Right kidney (tissue), 1 donor: ENCODE measurements around the gene MLLT1.
A peak's percentile ranks its signal among the peaks of the same experiment; 100 is the strongest.

Experiments used
- DNase-seq: peaks from one replicate; pipeline ENCODE4 v3.0.0-alpha.2; 2016

The MLLT1 gene

DNA sequence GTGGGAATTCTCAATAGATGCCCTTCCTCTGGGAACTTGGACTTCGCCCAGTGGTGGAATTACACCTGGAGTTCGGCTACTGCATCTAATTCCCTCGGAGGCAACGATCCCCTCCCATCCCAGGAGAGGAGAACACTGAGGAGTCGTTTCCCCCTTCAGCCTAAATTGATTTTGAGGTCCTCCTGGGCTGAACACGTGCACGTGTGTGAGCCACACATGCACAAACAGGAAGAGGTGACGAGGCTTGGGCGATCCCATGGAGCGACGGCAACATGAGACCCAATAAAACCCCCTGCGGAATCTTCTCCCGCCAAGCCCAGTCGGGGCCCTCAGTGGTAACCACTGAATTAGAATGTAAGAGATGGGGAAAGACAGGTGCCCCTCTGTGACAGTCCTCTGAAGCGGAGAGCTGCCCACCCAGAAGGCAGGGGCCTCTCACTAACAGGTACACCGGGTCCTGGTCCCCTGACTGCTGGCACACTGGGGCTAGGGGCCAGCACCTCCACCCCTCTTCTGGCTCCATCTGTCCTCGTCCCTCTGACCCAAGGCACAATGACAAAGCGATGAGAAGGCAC lies 4.5 kb downstream of the MLLT1 start:
- no peak for DNase-seq

DNA sequence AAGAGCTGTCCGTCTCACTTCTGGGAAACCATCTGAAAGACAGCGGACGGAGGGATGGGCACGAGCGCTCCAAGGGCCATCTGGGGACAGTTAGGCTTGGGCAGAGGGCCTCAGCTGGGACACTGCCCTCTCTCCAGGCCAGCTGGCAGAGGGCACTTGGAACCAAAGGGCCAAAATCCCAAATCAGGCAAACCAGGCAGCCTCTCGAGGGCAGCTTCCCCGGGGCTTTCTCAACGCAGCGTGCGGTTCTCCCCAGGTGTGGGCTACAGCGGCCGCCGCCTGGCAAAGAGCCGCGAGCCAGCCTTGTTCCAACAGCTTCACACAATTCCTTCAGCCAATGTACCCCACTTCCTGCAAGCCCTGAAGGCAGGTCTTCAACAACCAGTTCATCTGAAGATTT lies 5.0 kb downstream of the MLLT1 start:
- DNase-seq, result no peak

DNA sequence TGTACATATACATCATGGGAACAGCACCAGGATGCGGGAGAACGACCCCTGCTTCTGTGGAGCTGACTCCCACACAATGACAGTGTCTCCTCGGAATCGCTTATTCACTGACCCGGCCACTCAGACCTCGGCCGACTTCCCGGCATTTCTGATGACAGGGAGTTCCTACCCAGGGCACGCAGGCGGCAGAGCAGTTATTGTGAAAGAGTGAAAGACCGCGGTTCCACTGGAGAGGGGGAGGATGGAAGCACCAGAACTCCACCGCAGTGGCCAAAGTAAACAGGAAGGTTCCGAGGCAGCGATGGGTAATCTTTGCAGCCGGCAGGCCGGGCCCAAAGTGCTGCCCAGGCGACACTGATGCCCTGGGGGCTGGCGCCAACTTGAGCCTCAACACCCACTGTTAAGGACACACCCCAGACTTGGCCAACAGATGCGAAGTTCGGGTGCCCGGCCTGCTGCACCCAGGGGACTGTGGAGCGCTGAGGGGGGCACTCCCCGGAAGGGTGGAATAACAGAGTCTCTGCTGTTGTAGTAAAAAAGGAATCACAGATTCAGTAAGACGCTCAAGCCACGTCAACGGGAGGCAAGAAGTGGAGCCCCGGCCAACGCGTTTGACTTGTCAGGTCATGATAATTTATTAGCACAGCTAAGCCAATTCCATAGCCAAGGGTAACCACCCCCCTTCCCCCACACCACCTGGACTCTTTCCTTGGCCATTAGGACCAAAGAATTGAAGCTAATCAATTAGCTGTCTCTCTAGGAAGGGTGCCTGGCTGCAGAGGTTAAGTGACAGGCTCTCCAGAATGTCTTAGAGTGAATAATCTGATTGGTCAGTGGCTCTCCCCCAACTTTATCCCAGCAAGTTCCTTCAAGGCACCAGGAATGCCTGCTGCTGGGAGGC lies 5.8 kb downstream of the MLLT1 start:
- peak; percentile 47 for DNase-seq

DNA sequence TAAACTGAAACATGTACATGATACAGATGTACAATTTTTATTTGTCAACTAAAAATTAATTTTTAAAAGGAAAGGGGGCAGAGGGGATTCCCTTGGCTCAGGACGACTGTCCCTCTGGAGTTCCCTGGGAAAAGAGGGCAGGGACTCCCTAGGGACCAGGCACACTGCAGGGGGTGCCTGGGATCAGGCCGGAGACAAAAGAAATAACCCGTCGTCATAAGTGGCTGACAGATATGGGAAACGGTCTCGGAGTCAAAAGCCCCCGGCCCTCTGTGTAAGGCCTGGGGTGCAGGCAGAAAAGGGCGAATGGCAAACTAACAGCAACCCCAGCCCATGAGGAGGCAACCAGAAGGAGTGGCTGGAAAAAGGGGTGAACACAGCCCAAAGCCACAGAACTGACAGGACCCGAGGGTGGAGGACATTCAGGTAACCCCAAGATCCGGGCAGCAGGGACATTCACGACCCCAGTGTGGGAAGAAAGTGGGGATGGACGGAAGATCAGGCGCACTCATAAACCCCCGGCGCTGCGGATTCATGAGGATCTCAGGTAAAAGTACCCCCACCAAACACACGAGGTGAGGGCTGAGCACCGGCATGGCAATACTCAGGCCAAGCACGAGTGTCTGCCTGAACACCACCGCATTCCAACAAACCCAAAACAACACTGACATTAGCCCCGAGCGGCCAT lies 6.7 kb downstream of the MLLT1 start:
- no peak for DNase-seq

DNA sequence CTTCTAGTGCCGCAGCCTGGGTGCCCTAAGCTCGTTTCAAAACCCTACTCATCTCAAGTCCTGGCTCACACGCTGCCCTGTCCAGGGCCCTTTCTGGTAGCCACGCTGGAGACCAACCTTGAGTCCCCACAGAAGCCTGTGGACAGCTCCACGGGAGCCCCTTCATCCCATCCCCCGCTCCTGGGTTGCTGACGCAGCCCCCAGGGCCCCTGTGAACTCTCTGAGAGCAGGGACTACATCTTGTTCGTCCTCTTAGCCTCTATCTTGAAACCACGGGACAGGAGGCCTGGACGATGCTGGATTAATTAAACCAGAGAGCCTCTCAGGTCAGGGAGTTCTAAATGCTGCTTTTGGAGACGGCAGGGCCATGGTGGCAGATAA lies 7.4 kb downstream of the MLLT1 start:
- DNase-seq, result peak; percentile 54

DNA sequence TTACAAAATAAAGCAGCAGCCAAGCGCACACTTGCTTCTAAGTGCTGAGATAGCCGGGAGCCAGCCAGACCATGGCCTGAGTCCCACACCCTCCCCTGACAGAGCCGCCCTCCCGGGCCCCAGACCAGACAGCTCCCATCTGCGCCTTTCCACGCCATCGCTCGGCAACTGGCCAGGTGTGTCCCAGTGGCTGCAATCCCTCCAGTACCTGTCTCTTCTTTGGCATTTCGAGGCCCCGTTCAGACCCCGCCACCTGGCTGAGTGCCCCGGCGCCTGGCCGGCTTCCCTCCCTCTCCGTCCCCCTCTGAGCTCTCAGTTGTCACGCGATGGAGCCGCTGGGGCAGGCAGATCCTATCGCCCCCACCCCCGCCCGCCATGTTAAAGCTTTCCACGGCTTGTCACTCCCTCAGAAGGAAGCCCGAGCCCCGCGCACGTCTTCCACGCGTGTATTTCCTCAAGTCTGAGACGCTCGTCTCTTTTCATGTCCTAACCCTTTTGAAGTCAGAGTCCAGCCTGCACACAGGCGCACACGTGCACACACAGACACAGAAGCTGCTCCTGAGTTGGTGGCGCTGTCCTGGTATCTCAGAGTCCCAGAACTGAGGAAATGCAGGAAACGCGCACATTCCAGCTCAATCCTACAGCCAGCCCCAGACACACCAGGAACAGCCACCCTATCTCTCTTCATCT lies 7.9 kb downstream of the MLLT1 start:
- peak; percentile 59 for DNase-seq

DNA sequence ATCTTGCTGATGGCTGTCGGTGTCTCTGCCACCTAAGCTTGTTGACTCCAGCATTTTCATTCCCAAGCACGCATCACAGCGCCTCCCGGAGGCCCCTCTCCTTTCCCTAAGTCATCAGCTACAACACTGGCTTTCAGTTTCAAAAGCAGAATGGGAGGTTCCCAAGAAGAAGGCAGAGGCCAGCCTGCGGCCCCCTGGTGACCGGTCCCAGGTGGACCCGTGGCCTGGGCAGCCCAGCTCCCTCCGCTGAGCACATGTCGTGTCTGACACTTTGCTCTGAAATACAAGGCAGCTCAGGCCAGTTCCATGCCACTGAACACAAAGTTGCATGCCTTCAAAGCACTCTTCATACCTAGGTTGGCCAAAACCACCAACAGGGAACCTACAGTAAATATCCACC lies 8.5 kb downstream of the MLLT1 start:
- DNase-seq, result no peak

DNA sequence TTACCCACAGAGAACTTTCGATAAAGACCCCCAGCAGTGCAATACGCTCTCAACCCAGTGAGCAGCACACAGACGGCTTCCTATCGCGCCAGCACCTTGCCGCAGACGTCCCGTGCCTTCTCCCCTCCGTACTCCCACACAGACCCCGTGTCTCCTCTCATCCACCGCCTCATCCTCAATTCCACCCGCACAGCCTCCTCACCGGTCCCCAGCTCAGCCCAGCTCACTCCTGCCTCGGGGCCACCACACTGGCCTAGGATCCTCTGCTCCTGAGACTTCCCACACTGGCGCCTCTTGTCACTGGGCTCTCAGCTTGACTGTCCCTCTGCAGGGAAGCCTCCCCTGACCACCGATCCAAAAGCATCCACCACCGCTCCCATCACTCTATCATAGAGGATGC lies 9.0 kb downstream of the MLLT1 start:
- no peak for DNase-seq

DNA sequence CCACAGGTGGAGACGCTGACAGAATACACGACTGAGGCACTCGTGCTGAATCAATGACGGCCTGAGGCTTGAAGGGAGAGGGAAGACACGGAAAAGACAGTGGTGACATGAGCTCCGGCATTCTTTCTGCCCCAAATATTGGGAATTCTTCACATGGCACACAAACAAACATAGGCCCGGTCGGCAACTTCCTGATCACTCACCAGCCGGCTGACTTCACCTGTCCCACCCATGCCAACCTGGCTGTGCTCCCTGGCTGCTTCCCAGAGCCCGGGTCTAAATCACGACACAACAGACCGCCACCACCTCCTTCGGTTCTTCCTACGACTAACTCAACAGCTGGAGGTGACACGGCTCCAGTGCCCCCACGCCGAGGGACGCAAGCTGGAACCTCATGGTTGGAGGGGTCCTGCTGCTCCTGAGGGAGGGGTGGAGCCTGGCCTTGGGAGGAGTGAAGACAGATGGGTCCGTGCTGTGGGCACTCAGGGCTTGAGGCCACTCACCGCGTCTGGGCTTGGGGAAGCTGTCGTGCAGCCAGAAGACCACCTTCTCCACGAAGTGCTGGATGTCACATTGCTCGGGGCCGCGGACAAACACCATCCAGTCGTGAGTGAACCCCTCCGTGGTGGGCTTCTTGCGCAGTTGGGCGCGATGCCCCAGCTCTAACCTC lies 9.6 kb downstream of the MLLT1 start:
- DNase-seq, result no peak

DNA sequence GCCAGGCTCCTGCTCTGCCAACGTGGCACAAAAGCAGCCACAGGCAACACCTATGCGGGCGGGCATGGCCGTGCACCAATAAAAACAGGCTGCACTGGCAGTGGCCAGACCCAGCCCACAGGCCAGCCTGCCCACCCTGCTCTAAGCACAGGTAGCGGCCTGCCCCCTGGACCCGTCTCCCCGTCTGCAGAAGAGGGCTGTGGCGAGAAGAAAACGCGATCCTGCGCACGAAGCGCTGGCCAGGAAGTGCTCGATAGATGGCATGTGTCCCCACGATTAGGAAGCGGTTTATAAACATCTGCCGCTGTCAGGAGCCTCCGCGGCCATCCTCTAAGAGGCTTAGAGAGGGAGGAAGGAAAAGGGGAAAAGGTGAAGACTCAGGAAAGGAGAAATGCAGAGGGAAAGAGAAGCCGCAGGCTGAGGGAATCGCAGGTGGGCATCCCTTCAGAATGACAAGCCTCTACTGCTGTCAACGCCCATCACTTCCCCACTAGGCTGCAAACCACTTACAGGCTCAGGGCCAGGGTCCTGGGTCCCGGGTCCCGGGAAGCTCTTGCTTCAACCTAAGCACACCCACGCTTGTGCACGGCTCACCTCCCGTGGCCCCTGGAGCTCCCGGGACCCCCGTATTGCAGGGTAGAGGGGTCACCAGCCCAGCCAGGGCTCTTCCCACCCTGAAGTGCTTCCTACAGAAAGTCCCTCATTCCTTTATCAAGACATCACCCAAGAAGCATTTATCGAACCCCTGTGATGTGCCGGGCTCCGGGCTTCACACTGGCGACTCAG lies 10.5 kb downstream of the MLLT1 start:
- no peak for DNase-seq

DNA sequence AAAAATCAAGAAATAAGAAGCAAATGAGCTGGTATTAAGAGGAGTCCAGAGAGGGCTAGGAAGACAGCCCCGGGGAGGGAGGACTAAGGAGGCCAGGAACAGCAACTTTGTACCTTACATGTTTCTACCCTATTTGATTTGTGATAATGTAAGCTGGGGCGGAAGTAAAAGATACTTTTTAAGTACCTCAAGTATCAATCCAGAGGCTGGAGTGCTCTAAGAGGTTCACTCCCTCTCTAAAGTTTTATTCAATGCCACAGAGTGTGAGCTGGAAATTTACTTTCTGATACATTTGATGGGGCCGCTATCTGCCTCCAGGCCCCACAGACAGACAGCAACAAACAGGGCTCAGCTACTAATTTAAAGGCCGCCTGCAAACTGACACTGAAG lies 11.4 kb downstream of the MLLT1 start:
- no peak for DNase-seq

DNA sequence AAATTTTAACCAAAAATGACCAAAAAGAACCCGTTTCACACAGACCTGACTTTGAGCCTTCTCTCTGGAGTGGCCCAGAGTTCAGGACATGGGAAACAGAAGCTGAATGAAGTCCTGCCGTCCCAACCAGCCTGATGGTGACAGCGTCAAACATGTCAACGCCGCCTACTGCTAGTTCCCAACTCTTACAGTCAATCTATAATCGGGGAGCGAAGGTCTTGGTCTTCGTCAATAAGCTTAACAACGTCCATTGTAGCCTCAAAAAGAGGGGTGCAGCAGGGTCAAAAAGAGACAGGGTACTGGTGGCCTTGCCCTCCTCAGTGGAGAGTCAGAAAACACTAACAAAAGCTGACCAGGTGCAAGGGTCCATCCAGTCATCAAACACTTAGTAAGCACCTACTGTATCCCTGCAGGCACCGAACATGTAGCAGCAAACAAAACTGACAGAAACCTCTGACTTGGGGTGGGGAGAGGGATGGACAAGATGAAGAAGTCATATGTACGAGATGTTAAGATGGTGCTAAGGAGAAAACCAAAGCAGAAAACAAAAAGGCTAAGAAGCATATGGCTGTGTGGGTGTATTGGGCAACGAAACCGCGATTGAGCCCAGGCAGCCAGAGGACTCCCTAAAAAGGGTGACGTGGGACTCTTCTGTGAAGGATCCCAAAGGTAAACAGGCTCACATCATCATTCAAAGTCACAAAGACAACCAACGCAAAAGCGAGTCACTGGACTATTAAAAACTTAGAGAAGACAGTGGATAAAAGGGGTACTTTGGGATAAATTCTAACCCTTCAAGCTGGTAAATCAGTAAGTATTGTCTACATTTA lies 12.0 kb downstream of the MLLT1 start:
- DNase-seq, result no peak

DNA sequence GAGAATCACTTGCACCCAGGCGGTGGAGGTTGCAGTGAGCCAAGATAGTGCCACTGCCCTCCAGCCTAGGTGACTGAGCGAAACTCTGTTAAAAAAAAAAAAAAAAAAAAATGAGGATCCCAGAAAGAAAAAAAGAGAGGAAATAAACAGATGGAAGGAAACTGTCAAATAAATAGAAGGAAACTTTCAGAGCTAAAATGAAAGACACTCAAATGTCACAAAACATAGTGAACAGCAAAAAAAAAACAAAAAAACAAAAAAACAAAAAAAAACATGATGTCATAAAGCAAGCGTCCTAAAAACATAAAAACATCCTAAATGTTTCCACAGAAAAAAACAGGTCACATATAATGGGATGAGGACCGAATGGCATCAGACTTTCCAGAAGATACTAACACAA lies 15.0 kb downstream of the MLLT1 start:
- DNase-seq, result no peak

DNA sequence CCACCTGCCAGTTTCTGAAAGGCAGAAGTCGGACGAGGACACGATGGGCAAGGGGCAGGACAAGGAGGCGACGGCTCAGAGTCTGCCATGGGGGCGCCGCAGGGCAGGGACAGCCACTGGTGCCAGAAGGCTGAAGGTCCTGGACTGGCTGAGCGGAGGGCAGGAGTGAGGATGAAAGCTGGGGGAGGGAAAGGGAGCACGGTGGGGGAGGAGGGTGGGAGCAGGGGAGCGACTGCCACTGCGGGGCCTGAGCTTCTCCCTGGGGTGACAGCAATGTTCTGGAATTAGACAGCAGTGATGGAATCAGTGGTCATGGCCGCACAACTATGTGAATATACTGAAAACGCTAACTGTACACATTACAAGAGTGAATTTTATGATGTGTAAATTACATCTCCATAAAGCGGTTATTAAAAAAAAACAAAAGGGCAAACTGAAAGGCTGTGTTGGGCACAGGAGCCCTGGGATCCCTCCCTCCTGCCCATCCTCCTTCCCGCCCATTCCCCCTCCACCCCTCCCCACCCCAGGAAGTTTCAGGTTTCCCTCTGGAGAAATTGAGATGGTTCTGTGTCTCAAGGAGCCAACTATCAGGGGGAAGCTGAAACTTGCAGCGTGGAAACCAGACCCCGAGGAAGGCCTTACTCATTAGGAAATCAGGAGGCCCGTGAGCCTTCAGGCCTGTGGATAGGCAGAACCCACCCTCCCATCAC lies 15.9 kb downstream of the MLLT1 start:
- no peak for DNase-seq

DNA sequence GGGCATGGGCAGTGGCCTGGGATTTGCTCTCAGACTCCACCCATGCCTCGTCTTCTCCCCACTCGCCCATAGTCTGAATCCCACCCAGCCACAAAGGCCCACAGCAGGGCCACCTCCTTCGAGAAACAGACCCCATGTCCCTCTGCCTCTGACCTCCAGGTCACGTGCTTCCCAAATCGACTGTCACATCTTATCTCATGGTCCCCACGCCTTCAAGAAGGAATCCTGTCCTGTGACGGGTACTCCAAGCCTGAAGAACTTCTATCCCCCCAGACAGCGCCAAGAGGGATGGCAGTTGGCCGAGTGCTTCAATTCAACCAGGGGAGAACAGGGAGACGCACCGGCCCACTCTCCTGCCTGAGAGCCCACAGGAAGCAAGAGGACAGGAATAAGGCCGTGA lies 16.5 kb downstream of the MLLT1 start:
- no peak for DNase-seq

DNA sequence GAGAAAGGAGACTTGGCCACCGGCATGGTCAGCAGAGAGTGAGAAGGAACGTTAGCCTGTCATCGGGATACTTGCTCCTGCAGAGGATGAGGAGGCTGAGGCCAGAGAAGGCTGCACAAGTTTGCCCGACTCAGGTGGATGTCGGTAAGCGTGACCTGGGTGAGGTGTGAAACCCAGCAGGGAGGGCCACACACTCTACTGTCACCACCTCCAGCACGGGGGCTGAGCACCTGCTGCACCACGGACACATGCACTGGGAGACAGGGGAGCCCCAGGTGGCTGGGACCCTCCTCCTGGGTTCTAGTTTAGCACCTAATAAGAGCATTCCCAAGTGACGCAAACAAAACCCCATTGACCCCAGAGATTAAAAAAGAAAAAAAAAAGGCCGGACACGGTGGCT lies 17.3 kb downstream of the MLLT1 start:
- no peak for DNase-seq

DNA sequence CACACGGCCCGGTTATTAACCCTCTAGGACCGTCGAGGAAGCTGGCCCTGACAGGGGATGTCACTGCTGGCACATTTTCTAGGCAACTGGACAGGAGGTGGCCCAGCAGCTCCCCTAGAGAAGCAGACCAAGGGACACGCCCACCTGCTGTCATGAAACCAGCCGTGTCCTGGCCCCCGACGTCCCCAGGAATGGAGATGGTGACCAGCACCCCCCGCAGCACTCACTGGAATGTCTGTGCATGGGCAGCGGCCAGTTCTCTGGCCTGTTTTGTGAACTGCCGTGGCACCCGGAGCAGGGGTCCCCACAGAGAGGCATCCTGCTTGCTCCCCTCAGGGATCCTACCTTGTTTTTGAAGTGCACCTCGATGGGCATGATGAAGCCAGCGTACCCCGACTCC lies 17.9 kb downstream of the MLLT1 start:
- DNase-seq, result no peak

DNA sequence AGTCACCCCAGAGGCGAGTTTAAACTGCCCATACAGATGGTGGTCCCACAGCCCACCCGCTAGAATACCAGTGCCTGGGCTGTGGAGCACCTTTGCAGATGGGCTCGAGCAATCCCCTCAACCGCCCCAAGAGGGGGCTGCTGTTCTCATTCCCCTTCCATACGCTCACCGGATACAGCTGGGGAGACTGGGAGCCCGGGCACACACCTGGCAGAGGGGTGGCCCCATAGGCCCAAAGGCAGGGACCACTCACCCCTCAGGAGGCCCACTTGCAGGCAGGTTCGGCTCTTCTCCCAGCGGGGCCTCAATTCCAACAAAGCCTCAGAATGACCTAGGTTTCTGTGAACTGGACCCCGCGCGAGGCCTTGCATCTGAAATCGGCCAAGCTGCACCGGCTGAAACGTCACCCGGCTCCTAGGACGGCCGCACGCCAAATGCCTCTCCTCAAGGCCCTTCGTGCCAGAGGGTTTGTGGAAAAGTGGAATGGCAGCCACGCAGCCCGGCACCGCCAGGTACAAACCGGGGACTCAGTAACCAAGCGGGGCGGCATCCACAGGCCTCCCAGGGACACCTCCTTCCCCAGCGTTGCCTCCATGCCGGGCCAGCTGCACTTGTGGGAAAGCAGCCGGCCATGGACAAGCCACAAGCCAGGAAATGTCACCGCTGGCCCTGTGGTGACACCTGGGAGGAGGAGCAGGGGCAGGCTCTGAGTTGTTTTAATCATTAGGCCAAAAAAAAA lies 18.7 kb downstream of the MLLT1 start:
- no peak for DNase-seq

DNA sequence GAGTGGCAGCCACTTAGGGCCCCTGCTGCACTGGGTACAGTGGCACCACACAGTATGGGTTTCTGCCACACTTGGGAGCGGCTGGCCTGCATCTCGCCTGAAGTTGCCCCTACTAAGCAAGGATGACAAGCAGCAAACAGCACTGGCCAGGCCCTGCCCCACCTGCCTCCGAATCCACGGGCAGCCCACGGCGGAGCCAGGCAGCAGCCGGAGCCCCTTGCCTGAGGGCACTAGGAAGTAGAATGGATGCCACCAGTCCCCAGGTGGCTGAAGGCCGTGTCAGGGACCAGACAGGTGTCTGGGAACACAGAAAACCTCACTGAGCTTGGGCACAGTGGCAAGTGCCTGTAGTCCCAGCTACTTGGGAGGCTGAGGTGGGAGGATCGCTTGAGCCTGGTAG lies 19.4 kb downstream of the MLLT1 start:
- no peak for DNase-seq
